ENCODE data around the gene AGXT2. TPM values are rescaled to one million over a fixed set of nuclear protein-coding genes. Genes with fewer than 3 reads are reported as not detected.

AGXT2 gene
- total RNA-seq, 4 donors from 2014 or later: not detected

GRCh38 chr5:35061211-35061770 is 13.5 kb upstream of the AGXT2 start:
- DNase-seq (ENCODE audit: low spot score in 2 of 2): no peak
- 86% methylated on average over 2 of the region's 2 CpGs for WGBS
- TF ChIP-seq EP300 (IDR thresholded peaks at IDR 0.05): no peak
- TF ChIP-seq CTCF (IDR thresholded peaks at IDR 0.05): no peak
- TF ChIP-seq POLR2A (IDR thresholded peaks at IDR 0.05): no peak
- TF ChIP-seq POLR2AphosphoS5 (IDR thresholded peaks at IDR 0.05): no peak

GRCh38 chr5:35060236-35060635 is 12.5 kb upstream of the AGXT2 start:
- TF ChIP-seq POLR2A (IDR thresholded peaks at IDR 0.05) (no peak), CTCF (IDR thresholded peaks at IDR 0.05) (no peak), EP300 (IDR thresholded peaks at IDR 0.05) (no peak), POLR2AphosphoS5 (IDR thresholded peaks at IDR 0.05) (no peak)
- no peaks in the 10 kb centered on the region for H3K27me3 ChIP-seq
- no peak overlapping the region for H3K27ac ChIP-seq
- DNase-seq (ENCODE audit: low spot score in 2 of 2): no peak
- H3K36me3 ChIP-seq: no peaks in the 10 kb centered on the region
- no peak overlapping the region for H3K4me3 ChIP-seq
- peaks cover 3% of the 10 kb centered on the region for H3K4me1 ChIP-seq
- H3K9me3 ChIP-seq: no peaks in the 10 kb centered on the region
- WGBS: 66% methylated on average over 2 of the region's 2 CpGs

More at GRCh38 chr5:35061211-35061770, 13.5 kb upstream of the AGXT2 start:
- Histone ChIP-seq H3K36me3 (no peaks in the 10 kb centered on the region), H3K4me3 (no peak overlapping the region), H3K4me1 (peaks cover 3% of the 10 kb centered on the region), H3K27ac (no peak overlapping the region), H3K9me3 (no peaks in the 10 kb centered on the region), H3K27me3 (no peaks in the 10 kb centered on the region)

GRCh38 chr5:35059251-35059650 is 11.5 kb upstream of the AGXT2 start:
- DNase-seq (ENCODE audit: low spot score in 2 of 2): no peak
- no peak for TF ChIP-seq EP300 (IDR thresholded peaks at IDR 0.05)
- no peak for TF ChIP-seq CTCF (IDR thresholded peaks at IDR 0.05)
- TF ChIP-seq POLR2A (IDR thresholded peaks at IDR 0.05): no peak
- no peak for TF ChIP-seq POLR2AphosphoS5 (IDR thresholded peaks at IDR 0.05)
- no peaks in the 10 kb centered on the region for H3K36me3 ChIP-seq

GRCh38 chr5:35058374-35058788 is 10.6 kb upstream of the AGXT2 start:
- no peaks in the 10 kb centered on the region for H3K36me3 ChIP-seq
- no peaks in the 10 kb centered on the region for H3K9me3 ChIP-seq
- DNase-seq (ENCODE audit: low spot score in 2 of 2): no peak
- no peak overlapping the region for H3K27ac ChIP-seq
- TF ChIP-seq CTCF (IDR thresholded peaks at IDR 0.05) (no peak), POLR2A (IDR thresholded peaks at IDR 0.05) (no peak), EP300 (IDR thresholded peaks at IDR 0.05) (no peak), POLR2AphosphoS5 (IDR thresholded peaks at IDR 0.05) (no peak)
- no peak overlapping the region for H3K4me3 ChIP-seq
- no peaks in the 10 kb centered on the region for H3K27me3 ChIP-seq
- 75% methylated on average over 3 of the region's 3 CpGs for WGBS
- H3K4me1 ChIP-seq: peaks cover 3% of the 10 kb centered on the region

More at GRCh38 chr5:35059251-35059650, 11.5 kb upstream of the AGXT2 start:
- H3K4me3 ChIP-seq: no peak overlapping the region
- no peak overlapping the region for H3K27ac ChIP-seq
- H3K4me1 ChIP-seq: peaks cover 3% of the 10 kb centered on the region
- H3K27me3 ChIP-seq: no peaks in the 10 kb centered on the region
- H3K9me3 ChIP-seq: no peaks in the 10 kb centered on the region

- TF ChIP-seq POLR2A (IDR thresholded peaks at IDR 0.05) (no peak), CTCF (IDR thresholded peaks at IDR 0.05) (no peak), POLR2AphosphoS5 (IDR thresholded peaks at IDR 0.05) (no peak), EP300 (IDR thresholded peaks at IDR 0.05) (no peak)
- 45% methylated on average over 2 of the region's 2 CpGs for WGBS
- no peak for DNase-seq (ENCODE audit: low spot score in 2 of 2)
- H3K36me3 ChIP-seq: no peaks in the 10 kb centered on the region
- H3K4me3 ChIP-seq: no peak overlapping the region
- no peaks in the 10 kb centered on the region for H3K9me3 ChIP-seq
- H3K4me1 ChIP-seq: no peaks in the 10 kb centered on the region
- no peaks in the 10 kb centered on the region for H3K27me3 ChIP-seq
- H3K27ac ChIP-seq: no peak overlapping the region
These were observed 8.9 kb upstream of the AGXT2 start for GRCh38 chr5:35056686-35057085.

Data from suprapubic skin (tissue), 4 donors.